SKM-1 (cell line): ENCODE data around the gene EDA.

Source experiments
- DNase-seq: peaks from one replicate; lab custom pipeline; 2025; ENCODE audit not compliant: unreplicated experiment; lab: John Stamatoyannopoulos, UW

The EDA gene

DNA sequence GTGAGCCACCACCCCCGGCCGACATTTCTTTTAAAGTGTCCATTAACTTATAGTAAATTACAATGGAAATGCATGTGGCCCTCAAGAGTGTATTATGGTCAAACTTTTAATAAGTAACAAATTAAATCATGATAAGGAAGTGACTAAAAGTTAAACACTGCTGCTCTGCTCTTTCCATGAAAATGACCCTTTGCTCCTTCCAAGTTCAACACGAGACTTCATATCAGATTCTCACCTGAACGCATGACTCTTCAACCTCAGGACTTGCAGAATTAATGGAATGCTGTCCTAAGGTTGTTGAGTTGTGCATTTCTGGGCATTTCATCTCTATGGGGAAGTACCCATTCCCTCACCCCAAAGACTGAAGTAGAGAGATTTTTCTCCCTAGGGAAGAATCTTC is 406.7 kb downstream of the EDA start:
- no peak for DNase-seq

DNA sequence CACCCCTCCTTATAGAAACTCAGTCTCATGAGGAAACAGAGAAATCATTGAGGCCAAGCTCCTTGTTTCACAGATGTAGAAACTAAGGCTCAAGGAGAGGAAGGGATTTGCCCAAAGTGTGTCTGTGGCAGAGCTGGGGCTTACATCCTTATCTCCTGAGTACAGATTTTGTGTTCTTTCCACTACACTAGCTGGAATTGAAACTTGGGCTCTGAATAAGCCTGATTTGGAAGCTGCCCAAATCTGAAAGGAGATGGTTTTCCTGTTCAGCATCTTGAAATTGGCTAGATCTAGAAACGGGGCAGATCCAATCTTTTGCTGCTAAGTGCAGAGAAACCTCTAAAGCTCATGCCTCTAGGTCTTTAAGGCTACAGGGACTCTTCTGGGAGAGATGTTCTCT is 409.6 kb downstream of the EDA start:
- no peak for DNase-seq

GRCh38 chrX:70026112-70026850 is 410.4 kb downstream of the EDA start:
- no peak for DNase-seq

DNA sequence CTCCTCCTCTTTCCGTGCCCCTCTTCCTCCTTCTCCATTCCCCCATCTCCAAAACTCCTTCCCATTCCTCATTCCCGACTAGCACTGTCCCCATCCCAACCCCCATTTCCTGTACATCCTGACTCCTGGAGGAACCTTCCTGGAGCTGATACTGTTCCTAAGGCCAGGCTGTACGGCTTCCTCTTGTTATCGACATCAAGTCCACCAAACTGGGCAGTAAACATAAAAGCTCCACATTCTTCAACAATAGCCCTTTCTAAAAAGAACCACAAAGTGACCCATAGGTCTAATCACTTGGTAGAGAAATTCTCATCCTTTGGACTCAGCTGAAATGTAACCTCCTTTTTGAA is 410.9 kb downstream of the EDA start:
- no peak for DNase-seq

DNA sequence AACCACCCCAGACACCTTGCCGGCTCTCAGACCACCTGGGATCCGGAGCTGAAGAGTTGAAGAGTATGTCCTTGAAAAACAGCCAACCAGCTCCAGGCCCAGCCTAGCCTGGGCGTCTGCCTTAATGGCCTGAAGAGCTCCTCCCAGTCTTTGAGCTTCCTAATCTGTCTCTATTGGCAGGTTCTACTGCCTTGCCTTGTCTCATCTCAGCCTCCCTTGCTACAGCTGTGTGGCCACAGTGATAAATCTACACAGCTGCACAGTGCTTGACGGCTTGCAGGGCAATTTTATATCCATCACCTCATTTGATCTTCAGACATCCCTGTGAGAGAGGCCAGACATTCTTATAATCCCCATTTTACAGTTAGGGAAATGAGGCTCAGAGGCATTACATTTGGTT is 413.9 kb downstream of the EDA start:
- DNase-seq: no peak

DNA sequence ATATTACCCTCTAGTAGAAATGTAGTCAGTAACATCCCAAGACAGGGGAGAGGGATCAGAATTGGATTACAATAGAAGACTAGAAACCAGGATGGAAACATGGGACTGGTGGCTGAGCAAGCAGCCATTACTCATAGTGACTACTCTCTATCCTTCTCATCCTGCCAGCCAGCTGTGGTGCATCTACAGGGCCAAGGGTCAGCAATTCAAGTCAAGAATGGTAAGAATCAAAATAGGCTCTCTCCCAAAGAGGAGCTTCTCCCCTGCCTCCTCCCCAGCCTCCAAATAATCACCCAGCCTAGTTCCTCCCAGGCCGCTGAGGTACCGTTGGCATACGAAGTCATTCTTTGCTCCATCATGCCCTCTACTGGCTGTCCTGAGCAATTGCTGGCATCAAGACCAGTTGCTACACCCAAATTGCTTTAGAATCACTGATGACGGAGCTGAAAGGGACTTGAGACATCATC is 414.4 kb downstream of the EDA start:
- no peak for DNase-seq

DNA sequence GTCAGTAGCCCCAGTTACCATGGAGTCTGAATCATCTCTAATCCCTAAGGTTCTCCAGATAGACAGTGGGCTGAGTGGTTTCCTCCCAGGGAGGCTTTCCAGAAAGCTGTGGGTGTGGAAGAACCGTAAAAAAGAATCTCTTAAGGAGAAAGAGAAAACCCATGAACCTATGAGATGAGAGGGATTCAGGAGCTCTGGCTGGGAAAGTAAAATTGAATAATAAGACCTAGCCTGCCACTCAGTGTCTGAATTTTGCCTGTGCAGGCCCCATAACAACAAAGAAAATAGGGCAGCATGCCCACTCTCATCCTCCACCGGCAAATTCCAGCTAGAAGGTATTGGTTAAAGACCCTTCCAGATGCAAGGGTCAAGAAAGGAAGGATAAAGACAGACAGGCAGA is 416.9 kb downstream of the EDA start:
- no peak for DNase-seq

- no peak for DNase-seq
Observed at GRCh38 chrX:70033348-70034051, 417.6 kb downstream of the EDA start.

- no peak for DNase-seq
Observed at GRCh38 chrX:70034646-70035045, 418.7 kb downstream of the EDA start.

- no peak for DNase-seq
Observed at GRCh38 chrX:70038515-70038914, 422.6 kb downstream of the EDA start.

GRCh38 chrX:70038951-70039350 is 423.0 kb downstream of the EDA start:
- DNase-seq: no peak

DNA sequence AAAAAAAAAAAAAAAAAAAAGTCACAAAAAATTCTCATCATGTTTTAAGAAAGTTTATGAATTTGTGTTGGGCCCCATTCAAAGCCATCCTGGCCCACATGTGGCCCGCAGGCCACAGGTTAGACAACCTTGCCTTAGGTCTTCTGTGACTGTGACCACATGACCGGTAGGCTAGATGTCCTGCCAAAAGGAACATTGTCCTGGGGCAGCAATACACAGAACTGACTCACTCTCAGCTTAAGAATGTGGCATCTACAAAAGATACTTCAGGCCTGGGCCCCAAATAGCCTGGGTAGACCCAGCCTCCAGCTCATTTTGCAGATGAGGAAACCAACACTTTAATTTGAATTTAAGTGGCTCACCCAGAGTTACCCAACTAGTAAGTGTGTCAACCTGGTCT is 423.8 kb downstream of the EDA start:
- DNase-seq: no peak

- no peak for DNase-seq
Observed at GRCh38 chrX:70041993-70042392, 426.1 kb downstream of the EDA start.

GRCh38 chrX:70042399-70043371 is 426.8 kb downstream of the EDA start:
- no peak for DNase-seq

GRCh38 chrX:70043685-70044084 is 427.8 kb downstream of the EDA start:
- DNase-seq: no peak

- no peak for DNase-seq
Observed at GRCh38 chrX:70044541-70045245, 428.8 kb downstream of the EDA start.

DNA sequence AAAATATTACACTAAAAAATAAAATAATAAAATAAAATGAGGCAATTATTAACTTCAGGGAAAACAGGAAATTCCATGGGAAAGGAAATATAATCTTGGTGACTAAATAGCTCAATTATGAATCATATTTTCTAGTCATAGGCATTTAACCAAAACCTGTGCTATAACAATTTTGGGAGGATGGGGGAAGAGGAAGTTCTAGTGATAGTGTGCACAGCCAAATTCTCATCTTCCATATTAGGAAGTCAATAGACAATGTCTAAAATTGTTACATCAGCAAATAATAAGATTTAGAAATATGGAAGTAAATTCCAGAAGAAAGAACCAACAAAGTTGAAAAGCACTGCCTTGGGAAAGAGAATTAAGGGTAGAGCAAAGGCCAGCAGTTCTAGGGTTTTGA is 431.1 kb downstream of the EDA start:
- DNase-seq: no peak

DNA sequence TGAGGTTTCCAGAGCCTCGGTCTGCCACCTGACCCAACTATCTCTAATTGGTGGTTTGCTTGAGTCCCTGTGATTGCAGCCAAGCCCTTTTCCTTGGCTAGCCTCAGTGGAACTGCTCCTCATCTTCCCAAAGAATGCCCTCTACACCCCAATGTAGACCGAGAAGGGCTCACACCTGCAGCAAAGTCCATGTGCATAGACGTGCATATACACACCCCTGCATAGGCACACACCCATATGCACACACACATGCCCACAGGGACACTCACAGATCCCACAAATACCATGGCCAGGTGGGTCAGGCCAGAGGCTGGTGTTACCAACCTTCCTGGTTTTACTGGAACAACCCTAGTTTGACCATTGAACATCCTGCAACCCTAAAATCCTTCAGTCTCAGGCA is 433.5 kb downstream of the EDA start:
- no peak for DNase-seq

DNA sequence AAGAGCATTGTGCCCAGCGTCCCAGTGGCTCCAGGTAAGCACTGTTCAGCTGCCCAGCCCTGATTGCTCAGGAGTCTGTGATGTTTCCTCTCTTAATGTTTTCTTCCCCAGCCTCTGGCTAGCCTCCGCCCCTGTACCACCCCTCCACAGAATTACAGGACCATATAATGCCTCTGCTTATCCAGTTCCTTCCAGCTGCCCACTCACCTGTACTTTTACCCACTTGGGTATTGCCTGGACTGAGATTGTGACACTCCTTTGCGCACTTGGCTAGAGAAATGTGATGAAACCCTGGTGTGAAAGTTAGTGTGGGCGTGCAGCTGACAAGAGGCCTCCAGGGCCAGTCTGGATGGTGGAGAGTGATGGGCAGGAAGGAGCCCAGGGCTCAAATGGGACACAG is 434.0 kb downstream of the EDA start, which contains the start of gene AWAT2:
AWAT2 (minus strand) TSS at position 14 of the 400 bp plus-strand sequence; CDS start at position 8, 6 bp downstream.
- DNase-seq: no peak

GRCh38 chrX:70052895-70053615 is 437.1 kb downstream of the EDA start:
- no peak for DNase-seq
